Measurements from ENCODE around the gene GPR39. TPM values are rescaled to one million over a fixed set of nuclear protein-coding genes. Genes with fewer than 3 reads are reported as not detected.

GPR39 gene
- total and polyA plus RNA-seq, 3 experiments from 2014 or later = not detected

- POLR2A ChIA-PET = no interaction called here
- Histone ChIP-seq H3K9me3 (ENCODE audit: low read length) (no peaks in the 10 kb centered on the region), H3K36me3 (ENCODE audit: insufficient read depth, low read length) (no peaks in the 10 kb centered on the region), H3K4me3 (ENCODE audit: low read length) (no peak overlapping the region), H3K27ac (ENCODE audit: low read depth, low read length) (no peak overlapping the region), H3K27me3 (ENCODE audit: insufficient read depth, low read length, poor library complexity, severe bottlenecking) (no peaks in the 10 kb centered on the region), H3K4me1 (ENCODE audit: insufficient read depth, low read length) (no peaks in the 10 kb centered on the region)
- Mint-ChIP-seq H3K4me1 (no peaks in the 10 kb centered on the region), H3K4me3 (no peak overlapping the region), H3K36me3 (no peaks in the 10 kb centered on the region), H3K27ac (no peak overlapping the region), H3K27me3 (no peaks in the 10 kb centered on the region), H3K9me3 (peaks cover 0 to 5% (median 2%) of the 10 kb centered on the region in 5 donors)
- no peak for DNase-seq
- CTCF ChIA-PET = no interaction called here
Observed at GRCh38 chr2:132642415-132642814, 225.8 kb downstream of the GPR39 start.

- Histone ChIP-seq H3K4me1 (ENCODE audit: insufficient read depth, low read length) (no peaks in the 10 kb centered on the region), H3K4me3 (ENCODE audit: low read length) (no peak overlapping the region), H3K36me3 (ENCODE audit: insufficient read depth, low read length) (no peaks in the 10 kb centered on the region), H3K9me3 (ENCODE audit: low read length) (no peaks in the 10 kb centered on the region), H3K27ac (ENCODE audit: low read depth, low read length) (no peak overlapping the region), H3K27me3 (ENCODE audit: insufficient read depth, low read length, poor library complexity, severe bottlenecking) (no peaks in the 10 kb centered on the region)
- Mint-ChIP-seq H3K27ac (no peak overlapping the region), H3K4me1 (no peaks in the 10 kb centered on the region), H3K4me3 (no peak overlapping the region), H3K9me3 (peaks cover 0 to 4% (median 2%) of the 10 kb centered on the region in 5 donors), H3K36me3 (no peaks in the 10 kb centered on the region), H3K27me3 (peaks cover 0 to 4% of the 10 kb centered on the region in 2 donors)
- CTCF ChIA-PET = no interaction called here
- no peak for DNase-seq
- POLR2A ChIA-PET = no interaction called here
Observed at GRCh38 chr2:132645176-132645575, 228.6 kb downstream of the GPR39 start.

- H3K4me1 ChIP-seq (ENCODE audit: insufficient read depth, low read length) = no peaks in the 10 kb centered on the region
- no peak overlapping the region for H3K4me3 ChIP-seq (ENCODE audit: low read length)
- Mint-ChIP-seq H3K27ac (no peak overlapping the region), H3K4me3 (no peak overlapping the region), H3K27me3 (peaks cover 0 to 4% of the 10 kb centered on the region in 2 donors), H3K36me3 (no peaks in the 10 kb centered on the region), H3K9me3 (peaks cover 0 to 4% (median 2%) of the 10 kb centered on the region in 5 donors), H3K4me1 (no peaks in the 10 kb centered on the region)
- no peaks in the 10 kb centered on the region for H3K9me3 ChIP-seq (ENCODE audit: low read length)
- no peak overlapping the region for H3K27ac ChIP-seq (ENCODE audit: low read depth, low read length)
- DNase-seq = no peak
- ChIA-PET CTCF (no interaction called here), POLR2A (no interaction called here)
- H3K36me3 ChIP-seq (ENCODE audit: insufficient read depth, low read length) = no peaks in the 10 kb centered on the region
- H3K27me3 ChIP-seq (ENCODE audit: insufficient read depth, low read length, poor library complexity, severe bottlenecking) = no peaks in the 10 kb centered on the region
Observed at GRCh38 chr2:132645722-132646539, 229.3 kb downstream of the GPR39 start.

GRCh38 chr2:132646540-132647108 lies 230.0 kb downstream of the GPR39 start:
- CTCF ChIA-PET = no interaction called here
- no peaks in the 10 kb centered on the region for H3K27me3 ChIP-seq (ENCODE audit: insufficient read depth, low read length, poor library complexity, severe bottlenecking)
- POLR2A ChIA-PET = no interaction called here
- Mint-ChIP-seq H3K27ac (peak overlapping the region in 1 of 8 donors; percentile 47), H3K4me1 (no peaks in the 10 kb centered on the region), H3K27me3 (peaks cover 0 to 4% of the 10 kb centered on the region in 2 donors), H3K9me3 (peaks cover 0 to 4% (median 2%) of the 10 kb centered on the region in 5 donors), H3K4me3 (no peak overlapping the region), H3K36me3 (no peaks in the 10 kb centered on the region)
- H3K4me1 ChIP-seq (ENCODE audit: insufficient read depth, low read length) = no peaks in the 10 kb centered on the region
- no peak overlapping the region for H3K4me3 ChIP-seq (ENCODE audit: low read length)
- H3K27ac ChIP-seq (ENCODE audit: low read depth, low read length) = no peak overlapping the region
- H3K9me3 ChIP-seq (ENCODE audit: low read length) = no peaks in the 10 kb centered on the region
- H3K36me3 ChIP-seq (ENCODE audit: insufficient read depth, low read length) = no peaks in the 10 kb centered on the region
- no peak for DNase-seq

- no peak for DNase-seq
- Histone ChIP-seq H3K27ac (ENCODE audit: low read depth, low read length) (no peak overlapping the region), H3K27me3 (ENCODE audit: insufficient read depth, low read length, poor library complexity, severe bottlenecking) (no peaks in the 10 kb centered on the region), H3K9me3 (ENCODE audit: low read length) (no peaks in the 10 kb centered on the region), H3K4me1 (ENCODE audit: insufficient read depth, low read length) (no peaks in the 10 kb centered on the region), H3K36me3 (ENCODE audit: insufficient read depth, low read length) (no peaks in the 10 kb centered on the region), H3K4me3 (ENCODE audit: low read length) (no peak overlapping the region)
- Mint-ChIP-seq H3K36me3 (no peaks in the 10 kb centered on the region), H3K4me3 (no peak overlapping the region), H3K4me1 (no peaks in the 10 kb centered on the region), H3K27me3 (peaks cover 0 to 4% of the 10 kb centered on the region in 2 donors), H3K9me3 (peaks cover 0 to 4% (median 0%) of the 10 kb centered on the region in 5 donors), H3K27ac (no peak overlapping the region)
- POLR2A ChIA-PET = no interaction called here
- CTCF ChIA-PET = interaction anchor here (1.8 kb wide), 1 partner anchor 12 kb away, joined by 4 read pairs; no protein-coding TSS in a partner anchor
Observed at GRCh38 chr2:132651115-132652045, 234.8 kb downstream of the GPR39 start.

GRCh38 chr2:132652474-132652873 lies 235.9 kb downstream of the GPR39 start:
- Mint-ChIP-seq H3K4me3 (no peak overlapping the region), H3K27ac (no peak overlapping the region), H3K36me3 (no peaks in the 10 kb centered on the region), H3K9me3 (peaks cover 0 to 4% (median 0%) of the 10 kb centered on the region in 5 donors), H3K27me3 (peaks cover 0 to 4% of the 10 kb centered on the region in 2 donors), H3K4me1 (no peaks in the 10 kb centered on the region)
- Histone ChIP-seq H3K36me3 (ENCODE audit: insufficient read depth, low read length) (no peaks in the 10 kb centered on the region), H3K4me3 (ENCODE audit: low read length) (no peak overlapping the region), H3K9me3 (ENCODE audit: low read length) (no peaks in the 10 kb centered on the region), H3K27me3 (ENCODE audit: insufficient read depth, low read length, poor library complexity, severe bottlenecking) (no peaks in the 10 kb centered on the region), H3K27ac (ENCODE audit: low read depth, low read length) (no peak overlapping the region), H3K4me1 (ENCODE audit: insufficient read depth, low read length) (no peaks in the 10 kb centered on the region)
- POLR2A ChIA-PET = no interaction called here
- DNase-seq = no peak
- CTCF ChIA-PET = no interaction called here

GRCh38 chr2:132654335-132654734 lies 237.7 kb downstream of the GPR39 start:
- Histone ChIP-seq H3K4me3 (ENCODE audit: low read length) (no peak overlapping the region), H3K9me3 (ENCODE audit: low read length) (no peaks in the 10 kb centered on the region), H3K27ac (ENCODE audit: low read depth, low read length) (no peak overlapping the region), H3K36me3 (ENCODE audit: insufficient read depth, low read length) (no peaks in the 10 kb centered on the region), H3K27me3 (ENCODE audit: insufficient read depth, low read length, poor library complexity, severe bottlenecking) (no peaks in the 10 kb centered on the region), H3K4me1 (ENCODE audit: insufficient read depth, low read length) (no peaks in the 10 kb centered on the region)
- no peaks in the 10 kb centered on the region for H3K27me3 Mint-ChIP-seq
- CTCF ChIA-PET = no interaction called here
- no peak for DNase-seq
- no peak overlapping the region for H3K27ac Mint-ChIP-seq
- no peak overlapping the region for H3K4me3 Mint-ChIP-seq
- H3K9me3 Mint-ChIP-seq = peaks cover 0 to 9% (median 0%) of the 10 kb centered on the region in 5 donors
- POLR2A ChIA-PET = no interaction called here
- H3K4me1 Mint-ChIP-seq = no peaks in the 10 kb centered on the region
- no peaks in the 10 kb centered on the region for H3K36me3 Mint-ChIP-seq

- Histone ChIP-seq H3K4me3 (ENCODE audit: low read length) (no peak overlapping the region), H3K36me3 (ENCODE audit: insufficient read depth, low read length) (no peaks in the 10 kb centered on the region), H3K27ac (ENCODE audit: low read depth, low read length) (no peak overlapping the region), H3K27me3 (ENCODE audit: insufficient read depth, low read length, poor library complexity, severe bottlenecking) (no peaks in the 10 kb centered on the region), H3K4me1 (ENCODE audit: insufficient read depth, low read length) (no peaks in the 10 kb centered on the region), H3K9me3 (ENCODE audit: low read length) (no peaks in the 10 kb centered on the region)
- ChIA-PET CTCF (no interaction called here), POLR2A (no interaction called here)
- Mint-ChIP-seq H3K4me1 (no peaks in the 10 kb centered on the region), H3K27ac (no peak overlapping the region), H3K27me3 (no peaks in the 10 kb centered on the region), H3K4me3 (no peak overlapping the region), H3K36me3 (no peaks in the 10 kb centered on the region), H3K9me3 (peaks cover 0 to 9% (median 0%) of the 10 kb centered on the region in 5 donors)
- DNase-seq = no peak
Observed at GRCh38 chr2:132654968-132655367, 238.4 kb downstream of the GPR39 start.

Measured in CD8-positive, alpha-beta memory T cell (primary cell).